Endometrium (tissue), 2 donors: ENCODE results near the gene CCNQ.

Experiments used
- FAIRE-seq: peaks from 2 replicates; lab custom pipeline; 2012; peaks lifted over from hg19 to GRCh38; lab: Jason Lieb, UNC
- donor health status: control.
- donor health status: control.

Gene CCNQ

GRCh38 chrX:153539171-153539978 lies 59.6 kb downstream of the CCNQ start:
- FAIRE-seq = no peak

GRCh38 chrX:153538424-153538823 lies 60.5 kb downstream of the CCNQ start:
- no peak for FAIRE-seq
